ENCODE measurements around the gene SYPL1. TPM values are rescaled to one million over a fixed set of nuclear protein-coding genes. Genes with fewer than 3 reads are reported as not detected.

SYPL1 gene
- total RNA-seq, 1 donor from 2014 or later, result 59.7 TPM

- TF ChIP-seq EZH2 (IDR thresholded peaks at IDR 0.05; ENCODE audit: insufficient read depth, low read length) (no peak), CTCF (IDR thresholded peaks at IDR 0.05; ENCODE audit: insufficient read depth, low read depth, low read length) (no peak)
- H3K4me1 Mint-ChIP-seq (ENCODE audit: low read depth, unreplicated experiment), result peaks cover 5% of the 10 kb centered on the region
- Histone ChIP-seq H4K20me1 (ENCODE audit: insufficient read depth, low read length) (no peaks in the 10 kb centered on the region), H3K4me2 (ENCODE audit: low read length) (no peak overlapping the region), H3K27ac (ENCODE audit: low read depth, low read length) (no peak overlapping the region), H3K27me3 (ENCODE audit: insufficient read depth, low read length) (peaks cover 33% of the 10 kb centered on the region), H3K9ac (ENCODE audit: low read length) (no peak overlapping the region), H3K4me1 (ENCODE audit: insufficient read depth, low read length) (peaks cover 4% of the 10 kb centered on the region), H3K79me2 (ENCODE audit: insufficient read depth, low read length) (no peaks in the 10 kb centered on the region), H3K36me3 (ENCODE audit: insufficient read depth, low read length) (no peaks in the 10 kb centered on the region), H3K9me3 (ENCODE audit: insufficient read depth, low read depth, low read length) (no peaks in the 10 kb centered on the region), H2AFZ (ENCODE audit: low read depth, low read length) (no peak overlapping the region), H3K4me3 (ENCODE audit: insufficient read depth, low read depth, low read length) (no peak overlapping the region)
- H3K9me3 Mint-ChIP-seq (ENCODE audit: unreplicated experiment), result no peaks in the 10 kb centered on the region
- no peak for FAIRE-seq
- H3K36me3 Mint-ChIP-seq (ENCODE audit: low read depth, unreplicated experiment), result no peaks in the 10 kb centered on the region
- no peak overlapping the region for H3K4me3 Mint-ChIP-seq (ENCODE audit: unreplicated experiment)
- H3K27ac Mint-ChIP-seq (ENCODE audit: unreplicated experiment), result no peak overlapping the region
- H3K27me3 Mint-ChIP-seq (ENCODE audit: low read depth, unreplicated experiment), result peaks cover 41% of the 10 kb centered on the region
- peak; percentile 36 for DNase-seq (ENCODE audit: low read depth)
Observed at GRCh38 chr7:106045586-106045985, 66.5 kb downstream of the SYPL1 start.

- DNase-seq (ENCODE audit: low read depth) (no peak), FAIRE-seq (no peak)
- no peaks in the 10 kb centered on the region for H3K79me2 ChIP-seq (ENCODE audit: insufficient read depth, low read length)
- H3K27ac ChIP-seq (ENCODE audit: low read depth, low read length), result no peak overlapping the region
- no peak overlapping the region for H3K9ac ChIP-seq (ENCODE audit: low read length)
- no peak for TF ChIP-seq EZH2 (IDR thresholded peaks at IDR 0.05; ENCODE audit: insufficient read depth, low read length)
- no peak for TF ChIP-seq CTCF (IDR thresholded peaks at IDR 0.05; ENCODE audit: insufficient read depth, low read depth, low read length)
- Mint-ChIP-seq H3K36me3 (ENCODE audit: low read depth, unreplicated experiment) (no peaks in the 10 kb centered on the region), H3K27ac (ENCODE audit: unreplicated experiment) (no peak overlapping the region), H3K9me3 (ENCODE audit: unreplicated experiment) (no peaks in the 10 kb centered on the region), H3K27me3 (ENCODE audit: low read depth, unreplicated experiment) (peaks cover 41% of the 10 kb centered on the region), H3K4me3 (ENCODE audit: unreplicated experiment) (no peak overlapping the region), H3K4me1 (ENCODE audit: low read depth, unreplicated experiment) (peaks cover under 1% of the 10 kb centered on the region)
- no peak overlapping the region for H2AFZ ChIP-seq (ENCODE audit: low read depth, low read length)
- H3K4me2 ChIP-seq (ENCODE audit: low read length), result no peak overlapping the region
- H3K4me1 ChIP-seq (ENCODE audit: insufficient read depth, low read length), result peaks cover 4% of the 10 kb centered on the region
- peaks cover 33% of the 10 kb centered on the region for H3K27me3 ChIP-seq (ENCODE audit: insufficient read depth, low read length)
- H3K9me3 ChIP-seq (ENCODE audit: insufficient read depth, low read depth, low read length), result no peaks in the 10 kb centered on the region
- H3K36me3 ChIP-seq (ENCODE audit: insufficient read depth, low read length), result no peaks in the 10 kb centered on the region
- H4K20me1 ChIP-seq (ENCODE audit: insufficient read depth, low read length), result no peaks in the 10 kb centered on the region
- no peak overlapping the region for H3K4me3 ChIP-seq (ENCODE audit: insufficient read depth, low read depth, low read length)
Observed at GRCh38 chr7:106045139-106045538, 67.0 kb downstream of the SYPL1 start.

GRCh38 chr7:106042196-106042611 lies 69.9 kb downstream of the SYPL1 start:
- no peaks in the 10 kb centered on the region for H3K9me3 ChIP-seq (ENCODE audit: insufficient read depth, low read depth, low read length)
- Mint-ChIP-seq H3K27me3 (ENCODE audit: low read depth, unreplicated experiment) (peaks cover 44% of the 10 kb centered on the region), H3K4me3 (ENCODE audit: unreplicated experiment) (no peak overlapping the region), H3K4me1 (ENCODE audit: low read depth, unreplicated experiment) (no peaks in the 10 kb centered on the region), H3K27ac (ENCODE audit: unreplicated experiment) (no peak overlapping the region), H3K9me3 (ENCODE audit: unreplicated experiment) (no peaks in the 10 kb centered on the region), H3K36me3 (ENCODE audit: low read depth, unreplicated experiment) (no peaks in the 10 kb centered on the region)
- H3K27me3 ChIP-seq (ENCODE audit: insufficient read depth, low read length), result peaks cover 34% of the 10 kb centered on the region
- FAIRE-seq (no peak), DNase-seq (ENCODE audit: low read depth) (no peak)
- peak overlapping the region; percentile 72 for H3K4me2 ChIP-seq (ENCODE audit: low read length)
- no peak overlapping the region for H3K9ac ChIP-seq (ENCODE audit: low read length)
- H3K4me3 ChIP-seq (ENCODE audit: insufficient read depth, low read depth, low read length), result no peak overlapping the region
- H3K79me2 ChIP-seq (ENCODE audit: insufficient read depth, low read length), result no peaks in the 10 kb centered on the region
- TF ChIP-seq CTCF (IDR thresholded peaks at IDR 0.05; ENCODE audit: insufficient read depth, low read depth, low read length), result no peak
- TF ChIP-seq EZH2 (IDR thresholded peaks at IDR 0.05; ENCODE audit: insufficient read depth, low read length), result no peak
- H3K36me3 ChIP-seq (ENCODE audit: insufficient read depth, low read length), result no peaks in the 10 kb centered on the region
- H3K4me1 ChIP-seq (ENCODE audit: insufficient read depth, low read length), result peaks cover 4% of the 10 kb centered on the region
- H4K20me1 ChIP-seq (ENCODE audit: insufficient read depth, low read length), result no peaks in the 10 kb centered on the region
- H2AFZ ChIP-seq (ENCODE audit: low read depth, low read length), result no peak overlapping the region
- no peak overlapping the region for H3K27ac ChIP-seq (ENCODE audit: low read depth, low read length)

Data from astrocyte (in vitro differentiated cells and primary cell).